ENCODE data around the gene NIPAL3.

The NIPAL3 gene

GRCh38 chr1:24417681-24418080, 2.1 kb downstream of the NIPAL3 start:
- H2AFZ ChIP-seq (ENCODE audit: low read length), result no peak overlapping the region
- no peaks in the 10 kb centered on the region for H3K9me2 ChIP-seq (replicated peaks; ENCODE audit: insufficient read depth, low read length)
- no peaks in the 10 kb centered on the region for H4K20me1 ChIP-seq (ENCODE audit: insufficient read depth, low read length)
- DNase-seq, result no peak
- no peaks in the 10 kb centered on the region for H3K27me3 ChIP-seq (replicated peaks; ENCODE audit: insufficient read depth, low read length)
- H3K4me2 ChIP-seq (ENCODE audit: low read depth, low read length), result peak overlapping the region; percentile 92
- no peak overlapping the region for H3K27ac ChIP-seq (ENCODE audit: low read length)
- H3K9me3 ChIP-seq (replicated peaks; ENCODE audit: insufficient read depth, low read length), result no peaks in the 10 kb centered on the region
- H3K36me3 ChIP-seq (replicated peaks; ENCODE audit: insufficient read depth, low read length), result 0 out of 2 replicates have a peak, but pooled peaks cover 4% of the 10 kb centered on the region
- H3K4me3 ChIP-seq (ENCODE audit: low read length), result no peak overlapping the region
- no peak for TF ChIP-seq EZH2 (optimal IDR thresholded peaks at IDR 0.05; ENCODE audit: low read depth, low read length)
- TF ChIP-seq CTCF (IDR thresholded peaks at IDR 0.05; ENCODE audit: low read length), result no peak
- TF ChIP-seq EZH2phosphoT487 (IDR thresholded peaks at IDR 0.05; ENCODE audit: low read length), result no peak
- H3K79me2 ChIP-seq (ENCODE audit: low read length), result peaks cover 39% of the 10 kb centered on the region
- no peak overlapping the region for H3K9ac ChIP-seq (ENCODE audit: low read length)
- H3F3A ChIP-seq (ENCODE audit: insufficient read depth, low read length), result peaks cover 19% of the 10 kb centered on the region
- H3K4me1 ChIP-seq (ENCODE audit: low read length), result peaks cover 17% of the 10 kb centered on the region

GRCh38 chr1:24418898-24419628, 3.5 kb downstream of the NIPAL3 start:
- Histone ChIP-seq H3F3A (ENCODE audit: insufficient read depth, low read length) (peaks cover 19% of the 10 kb centered on the region), H3K27me3 (replicated peaks; ENCODE audit: insufficient read depth, low read length) (no peaks in the 10 kb centered on the region), H3K4me1 (ENCODE audit: low read length) (peaks cover 14% of the 10 kb centered on the region), H2AFZ (ENCODE audit: low read length) (no peak overlapping the region), H3K36me3 (replicated peaks; ENCODE audit: insufficient read depth, low read length) (0 out of 2 replicates have a peak, but pooled peaks cover 7% of the 10 kb centered on the region), H3K9me3 (replicated peaks; ENCODE audit: insufficient read depth, low read length) (no peaks in the 10 kb centered on the region), H3K4me3 (ENCODE audit: low read length) (no peak overlapping the region), H3K79me2 (ENCODE audit: low read length) (peaks cover 42% of the 10 kb centered on the region), H3K4me2 (ENCODE audit: low read depth, low read length) (no peak overlapping the region), H3K27ac (ENCODE audit: low read length) (no peak overlapping the region), H4K20me1 (ENCODE audit: insufficient read depth, low read length) (no peaks in the 10 kb centered on the region), H3K9me2 (replicated peaks; ENCODE audit: insufficient read depth, low read length) (no peaks in the 10 kb centered on the region), H3K9ac (ENCODE audit: low read length) (no peak overlapping the region)
- no peak for DNase-seq
- TF ChIP-seq EZH2phosphoT487 (IDR thresholded peaks at IDR 0.05; ENCODE audit: low read length) (no peak), EZH2 (optimal IDR thresholded peaks at IDR 0.05; ENCODE audit: low read depth, low read length) (no peak), CTCF (IDR thresholded peaks at IDR 0.05; ENCODE audit: low read length) (no peak)

- no peaks in the 10 kb centered on the region for H4K20me1 ChIP-seq (ENCODE audit: insufficient read depth, low read length)
- no peak overlapping the region for H3K27ac ChIP-seq (ENCODE audit: low read length)
- H3F3A ChIP-seq (ENCODE audit: insufficient read depth, low read length), result peaks cover 14% of the 10 kb centered on the region
- no peak overlapping the region for H2AFZ ChIP-seq (ENCODE audit: low read length)
- 0 out of 2 replicates have a peak, but pooled peaks cover 7% of the 10 kb centered on the region for H3K36me3 ChIP-seq (replicated peaks; ENCODE audit: insufficient read depth, low read length)
- DNase-seq, result no peak
- H3K4me2 ChIP-seq (ENCODE audit: low read depth, low read length), result no peak overlapping the region
- no peaks in the 10 kb centered on the region for H3K9me2 ChIP-seq (replicated peaks; ENCODE audit: insufficient read depth, low read length)
- no peak overlapping the region for H3K4me3 ChIP-seq (ENCODE audit: low read length)
- no peak for TF ChIP-seq EZH2phosphoT487 (IDR thresholded peaks at IDR 0.05; ENCODE audit: low read length)
- no peak for TF ChIP-seq EZH2 (optimal IDR thresholded peaks at IDR 0.05; ENCODE audit: low read depth, low read length)
- TF ChIP-seq CTCF (IDR thresholded peaks at IDR 0.05; ENCODE audit: low read length), result no peak
- peaks cover 9% of the 10 kb centered on the region for H3K4me1 ChIP-seq (ENCODE audit: low read length)
- H3K9ac ChIP-seq (ENCODE audit: low read length), result no peak overlapping the region
- H3K9me3 ChIP-seq (replicated peaks; ENCODE audit: insufficient read depth, low read length), result no peaks in the 10 kb centered on the region
- H3K79me2 ChIP-seq (ENCODE audit: low read length), result peaks cover 42% of the 10 kb centered on the region
- no peaks in the 10 kb centered on the region for H3K27me3 ChIP-seq (replicated peaks; ENCODE audit: insufficient read depth, low read length)
Observed at GRCh38 chr1:24420547-24420946, 4.9 kb downstream of the NIPAL3 start.
